Ascending aorta (tissue), 2 donors: ENCODE measurements around the gene GNA14. TPM values are rescaled to one million over a fixed set of nuclear protein-coding genes. Genes with fewer than 3 reads are reported as not detected.

Source experiments
- DNase-seq, 2 donors: peaks; one replicate each; pipeline ENCODE4 v3.0.0-alpha.2; 2019; ENCODE audit warnings: low spot score in 2 of 2
- H3K27ac ChIP-seq, 2 donors: fragments of 200-600 bp; sonication (generic); one replicate each; pipeline ENCODE4 v1.5.1; 2016 to 2017; ENCODE audit warnings: mild to moderate bottlenecking in 1 of 2
- H3K27me3 ChIP-seq: fragments of 200-600 bp; sonication (generic); one replicate; pipeline ENCODE4 v1.5.1; 2017
- H3K36me3 ChIP-seq, 2 donors: fragments of 200-600 bp; sonication (generic); one replicate each; pipeline ENCODE4 v1.5.1; 2016
- H3K4me1 ChIP-seq, 2 donors: fragments of 200-600 bp; sonication (generic); one replicate each; pipeline ENCODE4 v1.5.1; 2016 to 2017; ENCODE audit warnings: mild to moderate bottlenecking in 1 of 2
- H3K4me3 ChIP-seq, 2 donors: fragments of 200-600 bp; sonication (generic); one replicate each; pipeline ENCODE4 v1.5.1; 2016 to 2017; ENCODE audit warnings: mild to moderate bottlenecking in 1 of 2
- H3K9me3 ChIP-seq, 2 donors: fragments of 200-600 bp; sonication (generic); one replicate each; pipeline ENCODE4 v1.5.1; 2016
- CTCF ChIP-seq, 3 experiments: fragments of 200-600 bp in 2 of 3; fragments of 450-650 bp in 1 of 3; sonication (generic) in 2 of 3; IDR thresholded peaks; one replicate each; pipeline ENCODE4 v1.5.1; 2016 to 2019; ENCODE audit warnings: antibody characterized with exemption in 3 of 3, mild to moderate bottlenecking in 1 of 3, moderate library complexity in 1 of 3
- intact Hi-C: fragments of 100-400 bp; cut with DNase I; formaldehyde crosslinking; loops from one replicate; pipeline ENCODE4 v1.15.1; 2023
- total RNA-seq: library from RNA; depleted of rRNA; stranded (reverse); fragments of >200 nt; gene quantifications from one replicate; pipeline ENCODE4 v1.1.0, GENCODE V29; 2016

GNA14 gene
- total RNA-seq, 1 donor from 2014 or later, result 3.5 TPM

GRCh38 chr9:77471572-77471971 is 176.6 kb downstream of the GNA14 start:
- Histone ChIP-seq H3K4me1 (no peaks in the 10 kb centered on the region), H3K4me3 (no peak overlapping the region), H3K9me3 (peaks cover 0 to 14% of the 10 kb centered on the region in 2 donors), H3K36me3 (no peaks in the 10 kb centered on the region), H3K27me3 (no peaks in the 10 kb centered on the region), H3K27ac (no peak overlapping the region)
- no peak for TF ChIP-seq CTCF (IDR thresholded peaks at IDR 0.05)
- DNase-seq, result no peak
- intact Hi-C loops, result no loop called here

- TF ChIP-seq CTCF (IDR thresholded peaks at IDR 0.05), result no peak
- H3K27me3 ChIP-seq, result no peaks in the 10 kb centered on the region
- H3K9me3 ChIP-seq, result peaks cover 0 to 9% of the 10 kb centered on the region in 2 donors
- no peak overlapping the region for H3K27ac ChIP-seq
- DNase-seq, result no peak
- H3K36me3 ChIP-seq, result no peaks in the 10 kb centered on the region
- H3K4me1 ChIP-seq, result no peaks in the 10 kb centered on the region
- H3K4me3 ChIP-seq, result no peak overlapping the region
- intact Hi-C loops, result loop anchor here (10.0 kb wide), 1 partner anchor 175 kb away; the partner anchor contains the start of gene GNA14
Measured at GRCh38 chr9:77469515-77470231, 178.4 kb downstream of the GNA14 start.

- intact Hi-C loops, result loop anchor here (10.0 kb wide), 1 partner anchor 180 kb away; the partner anchor contains the start of gene GNA14
- Histone ChIP-seq H3K4me3 (no peak overlapping the region), H3K9me3 (no peaks in the 10 kb centered on the region), H3K4me1 (no peaks in the 10 kb centered on the region), H3K27ac (no peak overlapping the region), H3K36me3 (no peaks in the 10 kb centered on the region), H3K27me3 (no peaks in the 10 kb centered on the region)
- no peak for DNase-seq
- no peak for TF ChIP-seq CTCF (IDR thresholded peaks at IDR 0.05)
Measured at GRCh38 chr9:77464661-77465060, 183.5 kb downstream of the GNA14 start.

GRCh38 chr9:77463151-77463550 is 185.0 kb downstream of the GNA14 start:
- intact Hi-C loops, result loop anchor here (10.0 kb wide), 1 partner anchor 182 kb away; the partner anchor contains the start of gene GNA14
- no peak overlapping the region for H3K4me3 ChIP-seq
- H3K36me3 ChIP-seq, result no peaks in the 10 kb centered on the region
- no peak for TF ChIP-seq CTCF (IDR thresholded peaks at IDR 0.05)
- H3K27me3 ChIP-seq, result no peaks in the 10 kb centered on the region
- no peak for DNase-seq
- no peaks in the 10 kb centered on the region for H3K4me1 ChIP-seq
- H3K9me3 ChIP-seq, result no peaks in the 10 kb centered on the region
- no peak overlapping the region for H3K27ac ChIP-seq

GRCh38 chr9:77462066-77462465 is 186.1 kb downstream of the GNA14 start:
- no peaks in the 10 kb centered on the region for H3K9me3 ChIP-seq
- no peak overlapping the region for H3K4me3 ChIP-seq
- no peaks in the 10 kb centered on the region for H3K36me3 ChIP-seq
- no peak overlapping the region for H3K27ac ChIP-seq
- no peaks in the 10 kb centered on the region for H3K27me3 ChIP-seq
- no peak for TF ChIP-seq CTCF (IDR thresholded peaks at IDR 0.05)
- peaks cover 0 to 2% of the 10 kb centered on the region in 2 donors for H3K4me1 ChIP-seq
- DNase-seq, result no peak
- intact Hi-C loops, result loop anchor here (10.0 kb wide), 1 partner anchor 183 kb away; the partner anchor contains the start of gene GNA14
